ENCODE results near the gene ZSCAN21. TPM values are rescaled to one million over a fixed set of nuclear protein-coding genes. Genes with fewer than 3 reads are reported as not detected.

Gene ZSCAN21
- total and polyA plus RNA-seq, 12 donors, result 5.4 to 10.0 (median 6.9) TPM

DNA sequence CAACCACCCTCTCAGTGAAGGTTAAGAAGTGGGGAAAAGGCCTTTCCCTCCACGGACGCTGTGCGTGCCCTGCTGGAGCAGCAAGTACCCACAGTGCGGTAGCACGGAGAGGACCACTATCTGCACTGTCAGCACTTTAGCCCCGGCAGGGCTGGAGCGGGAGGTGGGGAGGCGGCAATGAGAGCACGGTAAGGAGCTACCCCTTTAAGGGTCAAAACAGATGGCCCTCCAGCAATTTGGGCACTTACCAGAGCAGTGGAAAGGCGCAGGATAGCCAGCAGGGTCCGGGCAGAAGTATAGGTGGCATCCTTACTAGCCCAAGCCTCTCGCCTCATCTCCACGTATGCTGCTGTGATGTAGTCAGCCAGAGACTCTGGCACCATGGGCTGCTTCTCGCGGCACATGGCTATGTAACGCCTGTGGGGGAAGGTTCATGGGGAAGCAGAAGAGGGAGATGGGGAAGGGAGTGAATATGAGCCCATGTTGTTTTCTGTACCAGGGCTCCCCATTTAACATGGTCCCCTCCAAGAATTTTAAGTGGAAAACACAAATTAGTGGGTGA, 44.4 kb downstream of the ZSCAN21 start:
- TF ChIP-seq, protein P1, sequence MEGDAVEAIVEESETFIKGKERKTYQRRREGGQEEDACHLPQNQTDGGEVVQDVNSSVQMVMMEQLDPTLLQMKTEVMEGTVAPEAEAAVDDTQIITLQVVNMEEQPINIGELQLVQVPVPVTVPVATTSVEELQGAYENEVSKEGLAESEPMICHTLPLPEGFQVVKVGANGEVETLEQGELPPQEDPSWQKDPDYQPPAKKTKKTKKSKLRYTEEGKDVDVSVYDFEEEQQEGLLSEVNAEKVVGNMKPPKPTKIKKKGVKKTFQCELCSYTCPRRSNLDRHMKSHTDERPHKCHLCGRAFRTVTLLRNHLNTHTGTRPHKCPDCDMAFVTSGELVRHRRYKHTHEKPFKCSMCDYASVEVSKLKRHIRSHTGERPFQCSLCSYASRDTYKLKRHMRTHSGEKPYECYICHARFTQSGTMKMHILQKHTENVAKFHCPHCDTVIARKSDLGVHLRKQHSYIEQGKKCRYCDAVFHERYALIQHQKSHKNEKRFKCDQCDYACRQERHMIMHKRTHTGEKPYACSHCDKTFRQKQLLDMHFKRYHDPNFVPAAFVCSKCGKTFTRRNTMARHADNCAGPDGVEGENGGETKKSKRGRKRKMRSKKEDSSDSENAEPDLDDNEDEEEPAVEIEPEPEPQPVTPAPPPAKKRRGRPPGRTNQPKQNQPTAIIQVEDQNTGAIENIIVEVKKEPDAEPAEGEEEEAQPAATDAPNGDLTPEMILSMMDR (IDR thresholded peaks at IDR 0.05), result no peak
- no peaks in the 10 kb centered on the region for H3K27me3 ChIP-seq
- no peak overlapping the region for H3K4me3 ChIP-seq
- no peak for ATAC-seq
- H3K9me3 ChIP-seq, result no peaks in the 10 kb centered on the region
- peaks cover 0 to 93% (median 77%) of the 10 kb centered on the region in 9 donors for H3K36me3 ChIP-seq
- DNase-seq, result no peak
- H3K4me1 ChIP-seq, result peaks cover 5 to 32% (median 21%) of the 10 kb centered on the region in 9 donors
- no peak overlapping the region for H3K27ac ChIP-seq
- intact Hi-C loops (cut with DNase I), result no loop called here
- WGBS, 2 donors, result 77 to 79% methylated on average over 16 of the region's 16 CpGs

DNA sequence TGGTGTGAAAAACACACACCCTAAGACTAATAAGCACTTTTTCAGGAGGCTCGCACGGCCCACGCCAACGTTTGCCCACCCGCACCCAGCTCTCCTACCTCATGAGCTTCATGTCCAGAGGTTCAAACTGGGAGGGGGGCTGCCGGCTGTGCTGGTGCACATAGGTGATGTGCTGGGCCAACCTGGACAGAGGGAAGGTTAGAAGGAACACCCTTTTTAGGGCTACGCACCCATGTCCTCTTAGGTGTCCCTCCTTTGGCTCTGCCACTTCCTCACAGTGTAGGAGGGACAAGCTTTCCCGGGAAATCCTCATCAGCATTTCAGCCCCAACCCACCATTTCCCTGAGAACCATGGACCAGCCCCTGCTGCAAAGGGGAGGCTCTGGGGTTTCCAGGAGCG, 45.7 kb downstream of the ZSCAN21 start:
- ATAC-seq (no peak), DNase-seq (no peak)
- Histone ChIP-seq H3K4me3 (no peak overlapping the region), H3K4me1 (peaks cover 3 to 33% (median 21%) of the 10 kb centered on the region in 9 donors), H3K27ac (no peak overlapping the region), H3K27me3 (no peaks in the 10 kb centered on the region), H3K36me3 (peaks cover 0 to 94% (median 77%) of the 10 kb centered on the region in 9 donors), H3K9me3 (no peaks in the 10 kb centered on the region)
- intact Hi-C loops (cut with DNase I), result no loop called here
- TF ChIP-seq, protein P1 (IDR thresholded peaks at IDR 0.05), result no peak
- WGBS, 2 donors, result 78 to 84% methylated on average over 9 of the region's 9 CpGs

DNA sequence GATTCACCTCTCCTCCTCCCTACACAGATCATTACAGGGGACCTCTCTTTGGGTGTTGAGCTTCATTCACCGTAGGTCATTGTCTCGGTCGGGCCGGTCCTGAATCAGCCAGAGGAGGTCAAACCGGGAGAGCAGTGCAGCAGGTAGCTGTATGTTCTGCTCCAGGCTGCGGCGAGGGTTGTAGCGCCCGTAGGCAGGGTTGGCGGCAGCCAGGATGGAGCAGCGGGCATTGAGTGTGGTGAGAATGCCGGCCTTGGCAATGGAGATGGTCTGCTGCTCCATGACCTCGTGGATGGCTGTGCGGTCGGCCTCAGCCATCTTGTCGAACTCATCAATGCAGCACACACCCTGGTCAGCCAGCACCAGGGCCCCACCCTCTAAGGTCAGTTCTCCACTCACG, 46.1 kb downstream of the ZSCAN21 start:
- Histone ChIP-seq H3K27me3 (no peaks in the 10 kb centered on the region), H3K27ac (no peak overlapping the region), H3K36me3 (peaks cover 0 to 90% (median 77%) of the 10 kb centered on the region in 9 donors), H3K4me1 (peaks cover 3 to 33% (median 21%) of the 10 kb centered on the region in 9 donors), H3K4me3 (no peak overlapping the region), H3K9me3 (no peaks in the 10 kb centered on the region)
- 92 to 95% methylated on average over 17 of the region's 17 CpGs for WGBS, 2 donors
- DNase-seq (no peak), ATAC-seq (no peak)
- TF ChIP-seq, protein P1 (IDR thresholded peaks at IDR 0.05), result no peak
- intact Hi-C loops (cut with DNase I), result no loop called here

DNA sequence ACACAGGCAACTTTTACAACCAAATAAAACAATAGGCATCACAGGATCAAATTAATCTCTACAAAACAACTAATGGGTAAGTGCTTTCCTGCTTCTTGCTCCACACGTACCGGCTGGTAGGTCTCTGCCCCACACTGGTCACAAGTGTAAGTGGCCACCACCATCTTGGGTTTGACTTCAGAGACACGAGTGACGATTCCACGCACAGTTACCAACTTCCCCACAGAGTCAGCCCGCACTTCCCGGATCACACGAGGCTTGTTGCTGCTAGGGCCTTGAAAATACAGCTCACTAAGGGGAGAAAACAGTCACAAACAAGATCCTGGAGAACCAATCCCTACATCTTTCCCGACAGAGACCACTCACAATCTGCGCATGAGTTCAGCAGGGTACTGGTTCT, 49.3 kb downstream of the ZSCAN21 start:
- H3K27ac ChIP-seq, result no peak overlapping the region
- no peak for DNase-seq
- H3K36me3 ChIP-seq, result peaks cover 0 to 69% (median 50%) of the 10 kb centered on the region in 9 donors
- H3K9me3 ChIP-seq, result no peaks in the 10 kb centered on the region
- TF ChIP-seq, protein P1 (IDR thresholded peaks at IDR 0.05), result no peak
- no peak for ATAC-seq
- H3K27me3 ChIP-seq, result no peaks in the 10 kb centered on the region
- WGBS, 2 donors, result 82 to 89% methylated on average over 10 of the region's 10 CpGs
- peaks cover 3 to 36% (median 27%) of the 10 kb centered on the region in 9 donors for H3K4me1 ChIP-seq
- H3K4me3 ChIP-seq, result no peak overlapping the region
- intact Hi-C loops (cut with DNase I), result no loop called here
